HG03342 (cell line): ENCODE measurements around the gene AOC1.

Experiments
- ATAC-seq: cut with Tn5 transposase; IDR thresholded peaks from one replicate; pipeline ENCODE4 v1.9.1; 2021; ENCODE audit warnings: mild to moderate bottlenecking, moderate library complexity; ENCODE audit not compliant: unreplicated experiment

Gene AOC1

DNA sequence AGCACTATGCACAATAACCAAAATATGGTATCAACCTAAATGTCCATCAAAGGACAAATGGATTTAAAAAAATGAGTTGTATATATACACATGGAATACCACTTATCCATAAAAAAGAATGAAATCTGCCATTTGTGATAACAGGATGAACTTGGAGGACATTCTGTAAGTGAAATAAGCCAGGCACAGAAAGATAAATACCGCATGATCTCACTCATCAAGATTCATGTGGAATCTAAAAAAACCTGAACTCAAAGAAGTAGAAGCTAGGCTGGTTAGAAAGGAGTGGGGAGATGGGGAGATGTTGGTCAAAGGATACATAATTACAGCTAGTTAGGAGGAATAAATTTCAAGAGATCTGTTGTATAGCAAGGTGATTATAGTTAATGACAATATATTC lies 17.3 kb upstream of the AOC1 start:
- ATAC-seq, result no peak

DNA sequence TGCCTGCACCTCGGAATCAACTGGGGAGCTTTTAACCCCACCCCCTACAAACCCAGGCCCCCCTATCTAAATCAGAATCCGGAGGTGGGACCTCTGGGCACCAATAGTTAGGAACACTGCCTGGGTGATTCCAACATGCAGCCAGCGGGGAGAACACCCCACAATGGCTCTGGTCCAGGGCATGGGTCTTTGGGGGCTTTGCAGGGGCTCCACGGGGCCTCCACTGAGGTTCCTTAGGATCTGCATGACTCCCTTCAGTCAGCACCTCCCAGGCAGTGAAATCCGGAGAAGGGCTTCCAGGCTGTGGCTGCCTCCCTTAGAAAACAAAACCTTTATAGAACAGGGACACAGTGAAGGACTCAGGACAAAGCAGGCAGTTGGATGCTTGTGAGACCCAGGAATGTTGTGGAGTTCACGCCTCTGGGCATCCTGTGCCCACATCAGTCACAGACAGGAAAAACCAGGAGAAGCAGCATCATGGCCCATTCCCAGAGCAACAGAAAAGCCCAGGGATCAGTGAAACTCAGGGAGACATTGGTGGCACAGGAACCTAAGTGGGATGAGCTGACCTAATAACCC lies 16.5 kb upstream of the AOC1 start:
- ATAC-seq, result no peak

GRCh38 chr7:150838965-150839650 lies 13.2 kb upstream of the AOC1 start:
- ATAC-seq, result no peak

DNA sequence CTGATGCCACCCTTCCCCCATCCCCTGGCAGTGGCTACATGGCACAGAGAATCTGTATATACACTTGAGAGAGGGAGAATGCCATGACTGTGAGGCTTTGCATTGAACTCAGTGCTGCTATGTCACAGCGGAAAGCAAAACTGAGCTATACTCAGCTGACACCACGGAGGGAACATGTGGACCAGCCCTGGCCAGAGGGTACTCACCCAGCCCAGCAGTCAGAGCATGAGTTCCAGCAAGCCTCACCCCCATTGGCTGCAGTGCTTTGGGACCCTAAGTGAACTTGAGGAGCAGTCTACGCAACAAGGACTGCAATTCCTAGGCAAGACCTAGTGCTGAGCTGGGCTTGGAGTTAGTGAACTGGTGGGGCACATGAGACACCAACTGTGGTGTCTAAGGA lies 10.3 kb upstream of the AOC1 start:
- no peak for ATAC-seq

DNA sequence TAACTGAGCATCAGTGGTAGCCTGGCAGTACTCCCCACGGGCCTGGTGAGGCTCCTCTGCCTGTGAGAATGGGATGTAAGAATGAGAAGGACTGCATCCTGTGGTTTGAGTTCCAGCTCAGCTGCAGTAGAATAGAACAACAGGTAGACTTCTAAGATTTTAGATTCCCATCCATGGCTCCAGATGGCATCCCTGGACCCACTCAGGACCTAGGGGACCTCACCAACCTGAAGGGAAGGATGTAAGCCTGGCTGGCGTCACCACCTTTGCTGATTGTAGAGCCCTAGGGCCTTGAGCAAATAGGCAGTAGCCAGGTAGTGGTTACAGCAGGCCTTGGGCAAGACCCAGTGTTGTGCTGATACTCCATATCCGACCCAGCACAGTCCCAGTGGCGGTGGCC lies 9.6 kb upstream of the AOC1 start:
- ATAC-seq, result no peak

DNA sequence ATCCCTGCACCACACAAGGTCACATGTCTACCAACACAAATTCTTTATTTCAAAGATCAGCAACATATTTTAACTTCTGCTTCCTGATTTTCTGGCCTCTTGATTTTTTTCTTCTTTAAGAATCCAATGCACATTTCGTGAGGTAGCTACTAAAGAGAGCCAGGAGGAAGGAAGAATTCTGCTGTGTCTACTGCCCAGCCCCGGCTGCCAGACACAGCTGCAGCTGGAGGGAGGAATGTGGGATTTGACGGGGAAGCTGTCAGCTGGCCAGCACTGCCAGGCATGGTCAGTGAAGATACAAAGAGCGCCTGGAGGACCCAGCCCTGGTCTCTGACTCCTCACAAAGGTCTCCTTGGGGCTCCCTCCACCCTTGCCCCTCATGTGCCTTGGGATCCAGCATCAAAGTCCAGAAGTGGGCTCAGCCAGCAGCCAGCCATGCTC lies 6.9 kb upstream of the AOC1 start:
- no peak for ATAC-seq

DNA sequence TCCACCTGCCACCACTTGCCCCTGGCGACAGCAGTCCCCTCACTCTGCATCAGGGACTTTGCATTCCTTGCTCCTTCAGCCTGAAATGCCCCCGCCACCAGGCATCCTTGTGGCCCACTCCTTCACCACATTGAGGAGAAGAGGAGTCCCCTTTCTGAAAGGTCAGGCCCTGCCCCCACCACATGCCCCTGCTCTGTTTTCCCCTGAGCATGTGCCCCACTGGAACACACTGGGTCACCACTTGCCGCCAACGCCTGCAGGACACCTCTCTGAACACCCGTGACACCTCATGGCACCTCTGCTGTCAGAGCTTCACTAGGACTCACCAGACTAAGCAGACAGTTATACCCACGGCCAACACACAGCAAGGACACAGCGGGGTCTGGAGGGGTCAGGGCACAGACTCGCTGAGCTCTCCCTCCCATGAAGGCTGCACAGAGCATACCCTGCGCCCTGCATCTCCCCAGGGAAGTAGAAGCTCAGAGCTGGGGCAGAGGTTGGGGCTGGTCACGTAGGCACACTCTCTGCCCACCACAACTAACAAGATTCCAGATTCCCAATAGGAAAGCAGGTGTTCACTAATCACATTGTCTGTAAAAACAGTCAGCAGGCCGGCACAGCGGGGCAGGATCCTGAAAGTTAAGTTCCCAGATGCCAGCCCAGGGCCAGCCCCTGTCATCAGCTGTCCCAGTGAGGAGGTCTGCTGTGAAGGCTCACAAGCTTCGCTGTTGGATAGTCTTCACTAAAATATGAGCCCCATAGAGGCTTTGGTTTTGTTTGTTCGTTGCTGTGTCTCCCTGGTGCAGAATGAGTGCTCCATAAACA lies 5.8 kb upstream of the AOC1 start:
- no peak for ATAC-seq

GRCh38 chr7:150847536-150847935 lies 4.8 kb upstream of the AOC1 start:
- no peak for ATAC-seq

DNA sequence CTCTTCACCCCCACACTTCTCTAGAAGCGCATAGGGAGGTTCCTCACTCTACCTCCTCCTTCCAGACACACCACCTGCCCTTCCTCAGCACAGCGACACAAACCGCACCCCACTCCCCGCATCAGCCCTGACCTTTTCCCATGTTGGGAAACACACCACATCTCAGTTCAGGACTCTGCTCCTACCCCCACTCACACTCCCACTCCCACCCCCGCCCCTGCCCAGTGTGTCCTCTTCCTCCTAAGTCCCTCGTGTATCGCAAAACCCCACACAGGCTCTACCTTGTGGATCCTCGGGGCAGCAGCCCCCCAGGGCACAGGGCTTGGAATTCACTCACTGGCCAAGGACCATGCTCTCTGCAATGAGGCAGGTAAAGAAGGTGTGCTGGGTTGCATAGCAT lies 4.2 kb upstream of the AOC1 start:
- no peak for ATAC-seq

DNA sequence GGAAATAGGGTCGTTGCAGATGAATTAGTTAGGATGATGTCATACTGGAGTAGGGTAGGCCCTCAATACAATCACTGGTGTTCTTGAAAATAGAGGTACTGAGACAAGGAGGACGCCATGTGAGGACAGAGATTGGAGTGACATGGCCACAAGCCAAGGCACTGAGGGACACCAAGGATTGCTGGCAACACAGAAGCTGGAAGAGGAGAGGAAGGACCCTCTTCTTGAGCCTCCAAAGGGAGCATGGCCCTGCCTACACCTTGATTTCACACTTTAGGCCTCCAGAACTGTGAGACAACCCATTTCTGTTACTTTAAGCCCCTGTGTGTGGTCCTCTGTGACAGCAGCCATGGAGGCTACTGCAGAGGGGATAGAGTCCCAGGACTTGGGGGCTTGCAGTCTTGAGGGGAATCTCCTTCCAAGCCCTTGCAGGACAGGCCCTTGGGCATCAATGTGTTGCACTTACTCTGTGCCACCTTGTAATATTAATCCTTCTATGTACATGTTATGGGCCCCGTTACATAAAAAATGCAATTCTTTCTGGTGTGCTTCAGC lies 3.7 kb upstream of the AOC1 start:
- no peak for ATAC-seq

DNA sequence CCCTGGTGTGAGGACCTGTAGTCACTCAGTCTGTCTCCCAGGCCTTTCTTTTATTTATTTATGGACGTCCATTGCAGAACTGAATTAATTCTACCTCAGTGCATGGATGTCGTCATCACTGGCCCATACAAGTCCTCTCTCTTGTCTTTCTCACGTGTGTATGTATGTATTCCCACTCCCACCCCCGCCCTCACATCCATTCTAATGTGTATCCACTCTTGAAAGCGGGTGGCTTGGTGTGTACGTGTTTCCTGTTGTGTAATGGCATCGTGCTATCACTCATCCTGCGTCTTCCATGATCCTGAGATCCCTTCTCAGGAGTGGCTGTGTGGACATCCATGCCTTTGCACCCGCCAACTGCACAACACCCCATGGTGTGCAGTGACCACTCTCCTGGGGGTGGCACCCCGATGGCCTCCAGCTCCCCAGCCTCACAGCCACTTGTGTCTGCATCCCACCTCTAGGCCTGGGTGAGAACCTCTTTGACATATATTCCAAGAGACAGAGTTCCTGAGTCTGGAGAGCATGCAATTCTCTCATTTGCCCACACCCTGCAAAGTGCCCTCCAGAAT lies 3.0 kb upstream of the AOC1 start:
- no peak for ATAC-seq

- ATAC-seq, result no peak
Measured at GRCh38 chr7:150850273-150850672, 2.0 kb upstream of the AOC1 start.

- ATAC-seq, result no peak
Measured at GRCh38 chr7:150851492-150852370, 586 bp upstream of the AOC1 start.

GRCh38 chr7:150854066-150855000 lies 2.0 kb downstream of the AOC1 start:
- ATAC-seq, result no peak

- no peak for ATAC-seq
Measured at GRCh38 chr7:150855046-150855445, 2.7 kb downstream of the AOC1 start.

GRCh38 chr7:150855476-150856302 lies 3.4 kb downstream of the AOC1 start:
- ATAC-seq, result no peak

DNA sequence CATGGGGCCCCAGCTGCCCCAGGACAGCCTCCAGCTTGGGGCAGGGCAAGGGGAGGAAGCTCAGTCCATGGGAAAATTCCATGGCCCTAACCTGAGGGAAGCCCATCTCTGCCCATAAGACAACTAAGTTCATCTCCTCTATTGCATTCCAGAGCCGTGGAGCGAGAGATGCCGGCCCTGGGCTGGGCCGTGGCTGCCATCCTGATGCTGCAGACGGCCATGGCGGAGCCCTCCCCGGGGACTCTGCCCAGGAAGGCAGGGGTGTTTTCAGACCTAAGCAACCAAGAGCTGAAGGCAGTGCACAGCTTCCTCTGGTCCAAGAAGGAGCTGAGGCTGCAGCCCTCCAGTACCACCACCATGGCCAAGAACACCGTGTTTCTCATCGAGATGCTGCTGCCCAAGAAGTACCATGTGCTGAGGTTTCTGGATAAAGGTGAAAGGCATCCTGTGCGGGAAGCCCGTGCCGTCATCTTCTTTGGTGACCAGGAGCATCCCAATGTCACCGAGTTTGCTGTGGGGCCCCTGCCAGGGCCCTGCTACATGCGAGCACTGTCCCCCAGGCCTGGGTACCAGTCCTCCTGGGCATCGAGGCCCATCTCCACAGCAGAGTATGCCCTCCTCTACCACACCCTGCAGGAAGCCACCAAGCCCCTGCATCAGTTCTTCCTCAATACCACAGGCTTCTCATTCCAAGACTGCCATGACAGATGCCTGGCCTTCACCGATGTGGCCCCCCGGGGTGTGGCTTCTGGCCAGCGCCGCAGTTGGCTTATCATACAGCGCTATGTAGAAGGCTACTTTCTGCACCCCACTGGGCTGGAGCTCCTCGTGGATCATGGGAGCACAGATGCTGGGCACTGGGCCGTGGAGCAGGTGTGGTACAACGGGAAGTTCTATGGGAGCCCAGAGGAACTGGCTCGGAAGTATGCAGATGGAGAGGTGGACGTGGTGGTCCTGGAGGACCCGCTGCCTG lies 4.3 kb downstream of the AOC1 start:
- no peak for ATAC-seq
